Measurements from ENCODE around the gene RUFY2.
"Not testable (repeated sequence)": the region's sequence is repeated elsewhere in the genome, so short reads cannot be mapped to it uniquely, and the experiment has no call there.

Gene RUFY2

GRCh38 chr10:68331455-68332258 is 75.4 kb downstream of the RUFY2 start, which contains the start of gene HNRNPH3:
Gene HNRNPH3, plus strand, starts transcription at chr10:68332064. Its CDS starts 5,158 bp downstream, at chr10:68337222.
- in situ Hi-C loops (cut with HindIII; ENCODE audit: low pct_ligation_motif_present, low pct_unique_long_range_greater_than_20kb, low sequenced_read_pairs), result no loop called here
- DNase-seq, result peak; percentile 99

- in situ Hi-C loops (cut with HindIII; ENCODE audit: low pct_ligation_motif_present, low pct_unique_long_range_greater_than_20kb, low sequenced_read_pairs), result no loop called here
- peak; percentile 49 for DNase-seq
These were observed 76.1 kb downstream of the RUFY2 start for GRCh38 chr10:68330852-68331454.

- in situ Hi-C loops (cut with HindIII; ENCODE audit: low pct_ligation_motif_present, low pct_unique_long_range_greater_than_20kb, low sequenced_read_pairs), result no loop called here
- no peak for DNase-seq
These were observed 77.6 kb downstream of the RUFY2 start for GRCh38 chr10:68329506-68329861.

GRCh38 chr10:68327889-68328786 is 78.9 kb downstream of the RUFY2 start:
- in situ Hi-C loops (cut with HindIII; ENCODE audit: low pct_ligation_motif_present, low pct_unique_long_range_greater_than_20kb, low sequenced_read_pairs), result no loop called here

GRCh38 chr10:68324396-68324795 is 82.7 kb downstream of the RUFY2 start:
- in situ Hi-C loops (cut with HindIII; ENCODE audit: low pct_ligation_motif_present, low pct_unique_long_range_greater_than_20kb, low sequenced_read_pairs); DNase-seq: not testable (repeated sequence)

More at GRCh38 chr10:68327889-68328786, 78.9 kb downstream of the RUFY2 start:
- peak; percentile 76 for DNase-seq

- in situ Hi-C loops (cut with HindIII; ENCODE audit: low pct_ligation_motif_present, low pct_unique_long_range_greater_than_20kb, low sequenced_read_pairs), result no loop called here
- no peak for DNase-seq
These were observed 88.6 kb downstream of the RUFY2 start for GRCh38 chr10:68318331-68319059.

- no peak for DNase-seq
- in situ Hi-C loops (cut with HindIII; ENCODE audit: low pct_ligation_motif_present, low pct_unique_long_range_greater_than_20kb, low sequenced_read_pairs), result no loop called here
These were observed 91.5 kb downstream of the RUFY2 start for GRCh38 chr10:68315582-68315981.

- DNase-seq; in situ Hi-C loops (cut with HindIII; ENCODE audit: low pct_ligation_motif_present, low pct_unique_long_range_greater_than_20kb, low sequenced_read_pairs): not testable (repeated sequence)
These were observed 92.1 kb downstream of the RUFY2 start for GRCh38 chr10:68314930-68315329.

GRCh38 chr10:68310531-68310930 is 96.5 kb downstream of the RUFY2 start:
- DNase-seq, result no peak
- in situ Hi-C loops (cut with HindIII; ENCODE audit: low pct_ligation_motif_present, low pct_unique_long_range_greater_than_20kb, low sequenced_read_pairs), result no loop called here

- DNase-seq, result no peak
- in situ Hi-C loops (cut with HindIII; ENCODE audit: low pct_ligation_motif_present, low pct_unique_long_range_greater_than_20kb, low sequenced_read_pairs), result no loop called here
These were observed 101.2 kb downstream of the RUFY2 start for GRCh38 chr10:68305854-68306253.

GRCh38 chr10:68303849-68304412 is 103.1 kb downstream of the RUFY2 start:
- in situ Hi-C loops (cut with HindIII; ENCODE audit: low pct_ligation_motif_present, low pct_unique_long_range_greater_than_20kb, low sequenced_read_pairs), result no loop called here
- DNase-seq, result no peak

- in situ Hi-C loops (cut with HindIII; ENCODE audit: low pct_ligation_motif_present, low pct_unique_long_range_greater_than_20kb, low sequenced_read_pairs), result no loop called here
- no peak for DNase-seq
These were observed 104.2 kb downstream of the RUFY2 start for GRCh38 chr10:68302871-68303270.

GRCh38 chr10:68302503-68302823 is 104.6 kb downstream of the RUFY2 start:
- DNase-seq, result no peak

GRCh38 chr10:68301790-68302502 is 105.1 kb downstream of the RUFY2 start:
- in situ Hi-C loops (cut with HindIII; ENCODE audit: low pct_ligation_motif_present, low pct_unique_long_range_greater_than_20kb, low sequenced_read_pairs), result no loop called here
- DNase-seq, result peak; percentile 69

More at GRCh38 chr10:68302503-68302823, 104.6 kb downstream of the RUFY2 start:
- in situ Hi-C loops (cut with HindIII; ENCODE audit: low pct_ligation_motif_present, low pct_unique_long_range_greater_than_20kb, low sequenced_read_pairs), result no loop called here

GRCh38 chr10:68301301-68301700 is 105.8 kb downstream of the RUFY2 start:
- in situ Hi-C loops (cut with HindIII; ENCODE audit: low pct_ligation_motif_present, low pct_unique_long_range_greater_than_20kb, low sequenced_read_pairs), result no loop called here
- no peak for DNase-seq

- DNase-seq, result no peak
- in situ Hi-C loops (cut with HindIII; ENCODE audit: low pct_ligation_motif_present, low pct_unique_long_range_greater_than_20kb, low sequenced_read_pairs), result no loop called here
These were observed 110.0 kb downstream of the RUFY2 start for GRCh38 chr10:68296843-68297663.
